GM12874 (cell line): ENCODE measurements around the gene PRRG1.

ENCODE experiments used
- CTCF ChIP-seq: IDR thresholded peaks from 2 replicates; pipeline ENCODE4 v1.5.1; 2011; ENCODE audit warnings: low read depth, mild to moderate bottlenecking, control low read depth, low read length, moderate library complexity; ENCODE audit not compliant: insufficient read depth

The PRRG1 gene

GRCh38 chrX:37332055-37332454, 17.1 kb upstream of the PRRG1 start:
- TF ChIP-seq CTCF = no peak

GRCh38 chrX:37332987-37333658, 16.0 kb upstream of the PRRG1 start:
- no peak for TF ChIP-seq CTCF

GRCh38 chrX:37347420-37347819, 1.7 kb upstream of the PRRG1 start:
- TF ChIP-seq CTCF = no peak

- no peak for TF ChIP-seq CTCF
Observed at GRCh38 chrX:37348231-37348970, 763 bp upstream of the PRRG1 start.

- no peak for TF ChIP-seq CTCF
Observed at GRCh38 chrX:37348971-37349220, 268 bp upstream of the PRRG1 start.

GRCh38 chrX:37350034-37350365, 836 bp downstream of the PRRG1 start:
- no peak for TF ChIP-seq CTCF

GRCh38 chrX:37353646-37354045, 4.5 kb downstream of the PRRG1 start:
- no peak for TF ChIP-seq CTCF
